ENCODE data around the gene DPH6. TPM values are rescaled to one million over a fixed set of nuclear protein-coding genes. Genes with fewer than 3 reads are reported as not detected.
"Not testable (repeated sequence)": the region's sequence is repeated elsewhere in the genome, so short reads cannot be mapped to it uniquely, and the experiment has no call there.

Gene DPH6, protein sequence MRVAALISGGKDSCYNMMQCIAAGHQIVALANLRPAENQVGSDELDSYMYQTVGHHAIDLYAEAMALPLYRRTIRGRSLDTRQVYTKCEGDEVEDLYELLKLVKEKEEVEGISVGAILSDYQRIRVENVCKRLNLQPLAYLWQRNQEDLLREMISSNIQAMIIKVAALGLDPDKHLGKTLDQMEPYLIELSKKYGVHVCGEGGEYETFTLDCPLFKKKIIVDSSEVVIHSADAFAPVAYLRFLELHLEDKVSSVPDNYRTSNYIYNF
- 20.3 and 21.4 TPM in 2 replicates for total RNA-seq (2022)
- percentile 78 among the genes with signal in this experiment for Bru-seq, nascent RNA
- BruChase-seq, experiment 1, labeled RNA remaining after a 6-hour chase: percentile 48 among the genes with signal in this experiment
- percentile 63 among the genes with signal in this experiment for BruChase-seq, experiment 2, labeled RNA remaining after a 2-hour chase
- long read RNA-seq, transcript DPH6-201 (9 exons, 2,099 nt): major isoform, 7 of 19 reads
- long read RNA-seq, partial matches to known transcripts: 4 of 19 reads
- long read RNA-seq, other reads (novel, unspliced or antisense): 7 of 19 reads

DNA sequence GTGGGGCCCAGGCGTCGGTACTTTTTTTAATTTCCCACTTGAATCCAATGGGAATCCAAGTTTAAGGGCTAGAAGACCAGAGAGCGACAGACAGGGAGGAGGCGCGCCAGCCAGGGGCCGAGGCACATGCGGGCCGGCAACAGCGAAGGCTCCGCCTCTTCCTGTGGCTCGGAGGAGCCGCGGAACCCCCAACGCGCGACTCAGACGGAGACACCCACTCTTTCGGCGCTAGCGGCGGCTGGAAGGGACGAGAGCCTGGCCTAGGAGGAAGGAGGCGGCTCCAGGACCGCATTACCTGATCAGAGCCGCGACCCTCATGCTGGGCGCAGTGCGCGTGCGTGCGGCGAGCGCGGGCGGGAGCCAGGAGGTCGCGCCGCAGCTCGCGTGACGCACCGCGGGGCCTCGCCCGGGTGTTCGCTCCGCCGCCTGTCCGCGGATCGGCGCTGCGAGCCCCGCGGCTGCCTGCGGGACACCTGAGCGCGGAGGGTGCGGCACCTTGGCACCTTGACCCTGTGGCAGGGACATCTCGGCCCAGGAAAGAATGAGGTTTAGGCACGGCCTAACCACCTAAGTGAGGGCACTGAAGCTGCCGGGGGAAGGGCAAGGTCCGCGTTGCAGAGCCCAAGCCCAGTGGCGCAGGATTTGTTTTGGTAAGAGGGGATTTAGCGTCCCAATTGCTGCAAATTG lies at the start of gene DPH6:
Gene DPH6, minus strand, starts transcription at position 342 of the 687 bp plus-strand sequence. Its CDS starts 24 bp downstream, at position 318.
- no peak for TF ChIP-seq CTCF (IDR thresholded peaks at IDR 0.05; ENCODE audit: unreplicated experiment)
- peak within 1 kb of the TSS; percentile 88 for H3K4me3 Mint-ChIP-seq (ENCODE audit: unreplicated experiment)
- H3K36me3 Mint-ChIP-seq (ENCODE audit: insufficient read depth, unreplicated experiment): peaks cover 12% of the 10 kb centered on the region
- no peaks in the 10 kb centered on the region for H3K27me3 Mint-ChIP-seq (ENCODE audit: insufficient read depth, unreplicated experiment)
- H3K27ac Mint-ChIP-seq (ENCODE audit: low read depth, unreplicated experiment): peak within 1 kb of the TSS; percentile 98
- peak; percentile 79 for DNase-seq (ENCODE audit: unreplicated experiment)
- peaks cover 22% of the 10 kb centered on the region for H3K4me1 Mint-ChIP-seq (ENCODE audit: insufficient read depth, unreplicated experiment)
- ChIA-PET CTCF (interaction anchor here (0.8 to 1.1 kb wide), 2 partner anchors 9 to 46 kb away, joined by 3 to 4 read pairs; no protein-coding TSS in a partner anchor), POLR2A (interaction anchor here (0.6 to 1.9 kb wide), 17 partner anchors 10 to 1555 kb away, joined by 3 to 9 read pairs (median 3); no protein-coding TSS in a partner anchor)
- intact Hi-C loops (cut with micrococcal nuclease): loop anchor here (5.0 kb wide), 1 partner anchor 206 kb away; no protein-coding TSS in a partner anchor
- no peaks in the 10 kb centered on the region for H3K9me3 Mint-ChIP-seq (ENCODE audit: unreplicated experiment)
- no TSS peak for BruUV-seq (replicated peaks)

GRCh38 chr15:35595656-35596055 lies 49.7 kb upstream of the DPH6 start:
- H3K9me3 Mint-ChIP-seq (ENCODE audit: unreplicated experiment): peaks cover 12% of the 10 kb centered on the region
- CTCF ChIA-PET: no interaction called here
- TF ChIP-seq CTCF (IDR thresholded peaks at IDR 0.05; ENCODE audit: unreplicated experiment): no peak
- POLR2A ChIA-PET: no interaction called here
- H3K27ac Mint-ChIP-seq (ENCODE audit: low read depth, unreplicated experiment): no peak overlapping the region
- no peak for DNase-seq (ENCODE audit: unreplicated experiment)
- peaks cover 6% of the 10 kb centered on the region for H3K4me1 Mint-ChIP-seq (ENCODE audit: insufficient read depth, unreplicated experiment)
- H3K27me3 Mint-ChIP-seq (ENCODE audit: insufficient read depth, unreplicated experiment): no peaks in the 10 kb centered on the region
- no peak overlapping the region for H3K4me3 Mint-ChIP-seq (ENCODE audit: unreplicated experiment)
- intact Hi-C loops (cut with micrococcal nuclease): no loop called here
- H3K36me3 Mint-ChIP-seq (ENCODE audit: insufficient read depth, unreplicated experiment): no peaks in the 10 kb centered on the region
- BruUV-seq (replicated peaks): no TSS peak

DNA sequence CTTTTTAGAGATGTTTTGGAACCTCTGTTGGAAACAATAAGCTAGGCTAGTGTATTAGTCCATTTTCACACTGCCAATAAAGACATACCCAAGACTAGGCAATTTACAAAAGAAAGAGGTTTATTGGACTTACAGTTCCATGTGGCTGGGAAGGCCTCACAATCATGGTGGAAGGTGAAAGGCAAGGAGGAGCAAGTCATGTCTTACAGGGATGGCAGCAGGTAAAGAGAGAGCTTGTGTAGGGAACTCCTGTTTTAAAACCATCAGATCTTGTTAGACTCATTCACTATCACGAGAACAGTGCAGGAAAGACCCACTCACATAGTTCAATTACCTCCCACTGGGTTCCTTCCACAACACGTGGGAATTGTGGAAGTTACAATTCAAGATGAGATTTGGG lies 46.0 kb upstream of the DPH6 start:
- H3K27ac Mint-ChIP-seq (ENCODE audit: low read depth, unreplicated experiment); H3K4me1 Mint-ChIP-seq (ENCODE audit: insufficient read depth, unreplicated experiment); H3K36me3 Mint-ChIP-seq (ENCODE audit: insufficient read depth, unreplicated experiment); H3K27me3 Mint-ChIP-seq (ENCODE audit: insufficient read depth, unreplicated experiment); BruUV-seq (replicated peaks); H3K4me3 Mint-ChIP-seq (ENCODE audit: unreplicated experiment); POLR2A ChIA-PET; H3K9me3 Mint-ChIP-seq (ENCODE audit: unreplicated experiment); intact Hi-C loops (cut with micrococcal nuclease); DNase-seq (ENCODE audit: unreplicated experiment): not testable (repeated sequence)
- CTCF ChIA-PET: interaction anchor here (0.7 kb wide), 1 partner anchor 45 kb away, joined by 4 read pairs; no protein-coding TSS in a partner anchor

- CTCF ChIA-PET: no interaction called here
- Mint-ChIP-seq H3K4me1 (ENCODE audit: insufficient read depth, unreplicated experiment) (no peaks in the 10 kb centered on the region), H3K27me3 (ENCODE audit: insufficient read depth, unreplicated experiment) (no peaks in the 10 kb centered on the region), H3K9me3 (ENCODE audit: unreplicated experiment) (no peaks in the 10 kb centered on the region), H3K27ac (ENCODE audit: low read depth, unreplicated experiment) (no peak overlapping the region), H3K36me3 (ENCODE audit: insufficient read depth, unreplicated experiment) (no peaks in the 10 kb centered on the region), H3K4me3 (ENCODE audit: unreplicated experiment) (no peak overlapping the region)
- no TSS peak for BruUV-seq (replicated peaks)
- POLR2A ChIA-PET: no interaction called here
- no peak for TF ChIP-seq CTCF (IDR thresholded peaks at IDR 0.05; ENCODE audit: unreplicated experiment)
- intact Hi-C loops (cut with micrococcal nuclease): no loop called here
- DNase-seq (ENCODE audit: unreplicated experiment): no peak
Observed at GRCh38 chr15:35583863-35584528, 38.0 kb upstream of the DPH6 start.

All from MCF 10A (cell line).